CD4-positive, alpha-beta T cell treated with Interleukin-4 for 4 hours (primary cell): ENCODE results near the gene SDHC.
"Not testable (repeated sequence)": the region's sequence is repeated elsewhere in the genome, so short reads cannot be mapped to it uniquely, and the experiment has no call there.

Experiments used
- DNase-seq: peaks from one replicate; pipeline ENCODE4 v3.0.0-alpha.2; 2020

SDHC gene

GRCh38 chr1:161388639-161389038 is 74.5 kb downstream of the SDHC start:
- no peak for DNase-seq

GRCh38 chr1:161389158-161389557 is 75.0 kb downstream of the SDHC start:
- not testable (repeated sequence) for DNase-seq

GRCh38 chr1:161389691-161390558 is 75.7 kb downstream of the SDHC start:
- peak; percentile 91 for DNase-seq

GRCh38 chr1:161390559-161390858 is 76.3 kb downstream of the SDHC start:
- no peak for DNase-seq

GRCh38 chr1:161391136-161391535 is 77.0 kb downstream of the SDHC start:
- not testable (repeated sequence) for DNase-seq

GRCh38 chr1:161391611-161392010 is 77.4 kb downstream of the SDHC start:
- DNase-seq: no peak

GRCh38 chr1:161393151-161393550 is 79.0 kb downstream of the SDHC start:
- DNase-seq: no peak

- DNase-seq: not testable (repeated sequence)
Measured at GRCh38 chr1:161397038-161397437, 82.9 kb downstream of the SDHC start.

GRCh38 chr1:161398900-161399256 is 84.7 kb downstream of the SDHC start:
- DNase-seq: no peak

- peak; percentile 94 for DNase-seq
Measured at GRCh38 chr1:161399257-161399998, 85.2 kb downstream of the SDHC start.

GRCh38 chr1:161402446-161402845 is 88.3 kb downstream of the SDHC start:
- DNase-seq: no peak

- DNase-seq: no peak
Measured at GRCh38 chr1:161404051-161404597, 89.9 kb downstream of the SDHC start.

GRCh38 chr1:161406551-161406950 is 92.4 kb downstream of the SDHC start:
- DNase-seq: not testable (repeated sequence)

GRCh38 chr1:161407451-161407985 is 93.3 kb downstream of the SDHC start:
- no peak for DNase-seq

- no peak for DNase-seq
Measured at GRCh38 chr1:161408429-161409052, 94.4 kb downstream of the SDHC start.

- DNase-seq: peak; percentile 53
Measured at GRCh38 chr1:161409848-161410635, 95.9 kb downstream of the SDHC start.

- not testable (repeated sequence) for DNase-seq
Measured at GRCh38 chr1:161410636-161410970, 96.4 kb downstream of the SDHC start.
